H9 (cell line): Measurements from ENCODE around the gene HLTF. TPM values are rescaled to one million over a fixed set of nuclear protein-coding genes. Genes with fewer than 3 reads are reported as not detected.

Source experiments
- DNase-seq: peaks from one replicate; pipeline ENCODE4 v3.0.0-alpha.2; 2017
- H2AFZ ChIP-seq: one replicate; pipeline ENCODE4 v1.6.1; 2013; ENCODE audit warnings: mild to moderate bottlenecking, low read length, control low read depth, moderate library complexity
- H2AK5ac ChIP-seq: 2 replicates; pipeline ENCODE4 v1.6.1; 2013; ENCODE audit warnings: low read length, control low read depth, mixed read lengths; ENCODE audit not compliant: insufficient read length
- H2BK120ac ChIP-seq: one replicate; pipeline ENCODE4 v1.6.1; 2013; ENCODE audit warnings: low read depth, mild to moderate bottlenecking, low read length, control low read depth, inconsistent platforms; ENCODE audit not compliant: poor library complexity, severe bottlenecking
- H2BK12ac ChIP-seq: 2 replicates; pipeline ENCODE4 v1.6.1; 2013; ENCODE audit warnings: low read length, control low read depth, mixed read lengths, low read depth; ENCODE audit not compliant: insufficient read length
- H2BK15ac ChIP-seq: 2 replicates; pipeline ENCODE4 v1.6.1; 2013; ENCODE audit warnings: low read depth, low read length, control low read depth
- H2BK20ac ChIP-seq: one replicate; pipeline ENCODE4 v1.6.1; 2013; ENCODE audit warnings: low read depth, mild to moderate bottlenecking, low read length, control low read depth, inconsistent platforms; ENCODE audit not compliant: poor library complexity, severe bottlenecking
- H2BK5ac ChIP-seq: 2 replicates; pipeline ENCODE4 v1.6.1; 2013; ENCODE audit warnings: low read length, control low read depth, mixed read lengths; ENCODE audit not compliant: insufficient read length
- H3K14ac ChIP-seq: 2 replicates; pipeline ENCODE4 v1.6.1; 2013; ENCODE audit warnings: low read length, control low read depth; ENCODE audit not compliant: insufficient read depth
- H3K18ac ChIP-seq: 2 replicates; pipeline ENCODE4 v1.6.1; 2013; ENCODE audit warnings: low read depth, mild to moderate bottlenecking, mixed read lengths, low read length, control low read depth; ENCODE audit not compliant: insufficient read length
- H3K23ac ChIP-seq: 2 replicates; pipeline ENCODE4 v1.6.1; 2013; ENCODE audit warnings: low read length, control low read depth, mixed read lengths, low read depth; ENCODE audit not compliant: insufficient read length
- H3K23me2 ChIP-seq: 2 replicates; pipeline ENCODE4 v1.6.1; 2013; ENCODE audit warnings: low read depth, mild to moderate bottlenecking, mixed read lengths, low read length, control low read depth; ENCODE audit not compliant: insufficient read length, poor library complexity, severe bottlenecking
- H3K27ac ChIP-seq: 2 replicates; pipeline ENCODE4 v1.5.1; 2013; ENCODE audit warnings: low read length, control low read depth, mixed read lengths, low read depth; ENCODE audit not compliant: insufficient read length
- H3K27me3 ChIP-seq: 2 replicates; pipeline ENCODE4 v1.6.1; 2013; ENCODE audit warnings: low read length, control low read depth, inconsistent platforms; ENCODE audit not compliant: insufficient read depth
- H3K4ac ChIP-seq: 2 replicates; pipeline ENCODE4 v1.6.1; 2013; ENCODE audit warnings: low read depth, mild to moderate bottlenecking, control low read depth, inconsistent platforms, low read length, moderate library complexity
- H3K4me1 ChIP-seq: 2 replicates; pipeline ENCODE4 v1.6.1; 2013; ENCODE audit warnings: low read length, control low read depth, inconsistent platforms; ENCODE audit not compliant: insufficient read depth
- H3K4me2 ChIP-seq: 2 replicates; pipeline ENCODE4 v1.6.1; 2013; ENCODE audit warnings: low read length, control low read depth, mixed read lengths; ENCODE audit not compliant: insufficient read length, insufficient read depth
- H3K56ac ChIP-seq: 2 replicates; pipeline ENCODE4 v1.6.1; 2013; ENCODE audit warnings: low read depth, mild to moderate bottlenecking, mixed read lengths, low read length, control low read depth; ENCODE audit not compliant: insufficient read length
- H3K79me1 ChIP-seq: 2 replicates; pipeline ENCODE4 v1.6.1; 2013; ENCODE audit warnings: low read depth, mild to moderate bottlenecking, moderate library complexity, low read length, control low read depth, inconsistent platforms; ENCODE audit not compliant: insufficient read depth, poor library complexity, severe bottlenecking
- H3K79me2 ChIP-seq: 2 replicates; pipeline ENCODE4 v1.6.1; 2013; ENCODE audit warnings: low read length, control low read depth, inconsistent platforms; ENCODE audit not compliant: insufficient read depth
- H3K9ac ChIP-seq: 2 replicates; pipeline ENCODE4 v1.6.1; 2013; ENCODE audit warnings: low read length, control low read depth, mixed read lengths; ENCODE audit not compliant: insufficient read length; ENCODE audit errors: extremely low read depth
- H3K9me3 ChIP-seq: one replicate; pipeline ENCODE4 v1.6.1; 2013; ENCODE audit warnings: low read depth, low read length, inconsistent platforms; ENCODE audit not compliant: control insufficient read depth
- H3T11ph ChIP-seq: one replicate; pipeline ENCODE4 v1.6.1; 2013; ENCODE audit warnings: mild to moderate bottlenecking, low read length, control low read depth, inconsistent platforms
- H4K20me1 ChIP-seq: one replicate; pipeline ENCODE4 v1.6.1; 2013; ENCODE audit not compliant: control insufficient read depth, insufficient read length, insufficient read depth
- H4K5ac ChIP-seq: 2 replicates; pipeline ENCODE4 v1.6.1; 2013; ENCODE audit warnings: low read depth, mild to moderate bottlenecking, mixed read lengths, low read length, control low read depth; ENCODE audit not compliant: insufficient read length
- H4K8ac ChIP-seq: replicated peaks from 2 replicates; pipeline ENCODE4 v1.6.1; 2013; ENCODE audit warnings: low read length, control low read depth, mixed read lengths, low read depth; ENCODE audit not compliant: insufficient read length
- H4K91ac ChIP-seq: 2 replicates; pipeline ENCODE4 v1.6.1; 2013; ENCODE audit warnings: low read depth, mild to moderate bottlenecking, moderate library complexity, mixed read lengths, low read length, control low read depth; ENCODE audit not compliant: insufficient read length
- H3K27ac Mint-ChIP-seq, 3 experiments: 2 replicates in 2 of 3; 3 replicates in 1 of 3; pipeline ENCODE4 v1.8.0; 2020 to 2021; ENCODE audit warnings: mixed read lengths in 3 of 3, mild to moderate bottlenecking in 1 of 3, moderate library complexity in 1 of 3
- H3K27me3 Mint-ChIP-seq: 2 replicates; pipeline ENCODE4 v1.8.0; 2021; ENCODE audit warnings: low read depth, mild to moderate bottlenecking, moderate library complexity, mixed read lengths
- H3K36me3 Mint-ChIP-seq, 3 experiments: 2 replicates in 2 of 3; 3 replicates in 1 of 3; pipeline ENCODE4 v1.8.0; 2020 to 2021; ENCODE audit warnings: low read depth in 3 of 3, mixed read lengths in 3 of 3; ENCODE audit not compliant: insufficient read depth in 1 of 3
- H3K4me1 Mint-ChIP-seq, 2 experiments: 2 replicates each; pipeline ENCODE4 v1.8.0; 2020; ENCODE audit warnings: mixed read lengths in 2 of 2
- H3K4me3 Mint-ChIP-seq, 2 experiments: 2 replicates in 1 of 2; 3 replicates in 1 of 2; pipeline ENCODE4 v1.8.0; 2020 to 2021; ENCODE audit warnings: mild to moderate bottlenecking in 2 of 2, mixed read lengths in 2 of 2, moderate library complexity in 1 of 2
- H3K9me3 Mint-ChIP-seq, 2 experiments: 2 replicates in 1 of 2; 3 replicates in 1 of 2; pipeline ENCODE4 v1.8.0; 2020; ENCODE audit warnings: mild to moderate bottlenecking in 2 of 2, mixed read lengths in 2 of 2, moderate library complexity in 1 of 2
- CTCF ChIP-seq: fragments of 200-600 bp; sonication (generic); conservative IDR thresholded peaks from 3 replicates; pipeline ENCODE4 v1.8.0; 2021; ENCODE audit warnings: antibody characterized with exemption, mild to moderate bottlenecking
- WGBS: extraction: QIAGEN DNeasy Blood & Tissue Kit; methylation state at CpG from one replicate; pipeline ENCODE4 v1.1.7; 2013; ENCODE audit warnings: missing lambda C conversion rate, low lambda C conversion rate, mixed read lengths; ENCODE audit not compliant: insufficient read length; ENCODE audit errors: extremely low coverage; 5-methylcytosine and 5-hydroxymethylcytosine counted together
- total RNA-seq: library from RNA; stranded (reverse); gene quantifications from 2 replicates; pipeline ENCODE4 v1.2.1, GENCODE V29; 2021

The HLTF gene
- total RNA-seq, 1 experiment from 2014 or later: 41.5 TPM

GRCh38 chr3:149090461-149090860 is 4.1 kb upstream of the HLTF start:
- H4K20me1 ChIP-seq: no peaks in the 10 kb centered on the region
- no peaks in the 10 kb centered on the region; the same call in 1 of the 2 replicates for H3K27me3 ChIP-seq
- H3K27ac ChIP-seq: no peak overlapping the region
- H3K23me2 ChIP-seq: peaks cover 5% of the 10 kb centered on the region
- H3K4me1 ChIP-seq: no peaks in the 10 kb centered on the region
- H4K5ac ChIP-seq: no peak overlapping the region
- H3K4me3 Mint-ChIP-seq: no peak overlapping the region
- TF ChIP-seq CTCF: no peak
- no peaks in the 10 kb centered on the region for H3K79me2 ChIP-seq
- no peak overlapping the region for H3K4ac ChIP-seq
- H3K23ac ChIP-seq: no peak overlapping the region
- WGBS: no CpG with 5 or more reads among the region's 1 CpG
- DNase-seq: no peak
- no peak overlapping the region for H3K18ac ChIP-seq
- no peak overlapping the region for H3K27ac Mint-ChIP-seq
- no peak overlapping the region for H2BK20ac ChIP-seq
- no peak overlapping the region for H4K8ac ChIP-seq
- no peak overlapping the region for H3K56ac ChIP-seq
- H3T11ph ChIP-seq: no peak overlapping the region
- peaks cover 2 to 4% (median 4%) of the 10 kb centered on the region in 3 experiments; a peak in 3 of 7 replicates for H3K36me3 Mint-ChIP-seq
- H2BK120ac ChIP-seq: no peak overlapping the region
- no peak overlapping the region for H2BK5ac ChIP-seq
- no peaks in the 10 kb centered on the region for H3K9me3 ChIP-seq
- H3K9ac ChIP-seq: no peak overlapping the region
- no peaks in the 10 kb centered on the region for H3K79me1 ChIP-seq
- no peak overlapping the region for H2AFZ ChIP-seq
- H2BK15ac ChIP-seq: no peak overlapping the region
- no peak overlapping the region for H3K4me2 ChIP-seq
- H2BK12ac ChIP-seq: no peak overlapping the region
- no peak overlapping the region for H3K14ac ChIP-seq
- no peak overlapping the region for H2AK5ac ChIP-seq
- H3K9me3 Mint-ChIP-seq: peaks cover 0 to 3% of the 10 kb centered on the region in 2 experiments; a peak in 2 of 5 replicates
- H3K27me3 Mint-ChIP-seq: peaks cover 33% of the 10 kb centered on the region
- H4K91ac ChIP-seq: no peak overlapping the region
- H3K4me1 Mint-ChIP-seq: peaks cover 2% of the 10 kb centered on the region in 2 experiments
